Right lobe of liver (tissue), 4 donors: ENCODE measurements around the gene PLXNA4.

Experiments used
- CTCF ChIP-seq, 4 donors: fragments of 200-600 bp in 3 of 4; fragments of 450-650 bp in 1 of 4; IDR thresholded peaks; one replicate each; pipeline versions ENCODE4 v1.5.1 to v1.8.0; 2016 to 2022; ENCODE audit warnings: antibody characterized with exemption in 4 of 4, mild to moderate bottlenecking in 2 of 4
- POLR2A ChIP-seq: fragments of 450-650 bp; IDR thresholded peaks from one replicate; pipeline ENCODE4 v1.6.1; 2017; ENCODE audit warnings: antibody characterized with exemption, mild to moderate bottlenecking
- donor health status: DM: no; HTN: no; CAD: no.
- donor health status: DM: no; HTN: no; CAD: no.
- donor health status: DM: no; HTN: yes; CAD: no.

GRCh38 chr7:132221356-132221755 lies 354.9 kb downstream of the PLXNA4 start:
- TF ChIP-seq CTCF (IDR thresholded peaks at IDR 0.05) (no peak), POLR2A (no peak)
